Caco-2 (cell line): ENCODE results near the gene UTS2R. TPM values are rescaled to one million over a fixed set of nuclear protein-coding genes. Genes with fewer than 3 reads are reported as not detected.

Source experiments
- BruUV-seq: library from RNA; stranded (reverse); fragments of 400-500 nt; replicated peaks from 2 replicates; lab custom pipeline; 2021; lab: Mats Ljungman, UMichigan
- CTCF ChIA-PET: fragments of 300-600 bp; sonication (Branson Sonifier 250); formaldehyde crosslinking; loops from one replicate; lab custom pipeline; 2022; ENCODE audit warnings: antibody characterized with exemption; lab: Charles Lee
- POLR2A ChIA-PET: fragments of 300-600 bp; sonication (Branson Sonifier 250); formaldehyde crosslinking; loops from one replicate; lab custom pipeline; 2022; ENCODE audit warnings: antibody characterized with exemption; lab: Charles Lee
- DNase-seq, 2 experiments: peaks; one replicate each; pipeline versions ENCODE4 v3.0.0 to v3.0.0-alpha.2; 2020 to 2022
- H3K27me3 ChIP-seq: replicated peaks from 2 replicates; pipeline ENCODE4 v1.6.0; 2011; ENCODE audit warnings: low read length; ENCODE audit not compliant: control insufficient read depth, insufficient read depth
- H3K36me3 ChIP-seq: 2 replicates; pipeline ENCODE4 v1.5.1; 2011; ENCODE audit warnings: low read length; ENCODE audit not compliant: control insufficient read depth, insufficient read depth
- H3K4me1 ChIP-seq: fragments of 250-450 bp; sonication (Bioruptor Pico); 2 replicates; pipeline ENCODE4 v1.5.1; 2020; ENCODE audit warnings: mild to moderate bottlenecking
- H3K4me3 ChIP-seq: 2 replicates; pipeline ENCODE4 v1.5.1; 2011; ENCODE audit warnings: low read depth, mild to moderate bottlenecking, control low read depth, low read length
- H3K9me3 ChIP-seq: fragments of 250-450 bp; sonication (Bioruptor Pico); 2 replicates; pipeline ENCODE4 v1.5.1; 2020; ENCODE audit warnings: mild to moderate bottlenecking, moderate library complexity
- H3K27ac Mint-ChIP-seq: one replicate; pipeline ENCODE4 v1.8.0; 2022; ENCODE audit warnings: mixed read lengths; ENCODE audit not compliant: unreplicated experiment
- H3K27me3 Mint-ChIP-seq: one replicate; pipeline ENCODE4 v1.8.0; 2022; ENCODE audit warnings: mixed read lengths; ENCODE audit not compliant: insufficient read depth, unreplicated experiment
- H3K36me3 Mint-ChIP-seq: one replicate; pipeline ENCODE4 v1.8.0; 2022; ENCODE audit warnings: mild to moderate bottlenecking, mixed read lengths; ENCODE audit not compliant: insufficient read depth, unreplicated experiment
- H3K4me1 Mint-ChIP-seq: one replicate; pipeline ENCODE4 v1.8.0; 2022; ENCODE audit warnings: low read depth, mixed read lengths; ENCODE audit not compliant: unreplicated experiment
- H3K4me3 Mint-ChIP-seq: one replicate; pipeline ENCODE4 v1.8.0; 2022; ENCODE audit warnings: mild to moderate bottlenecking, moderate library complexity, mixed read lengths; ENCODE audit not compliant: unreplicated experiment
- H3K9me3 Mint-ChIP-seq: one replicate; pipeline ENCODE4 v1.8.0; 2022; ENCODE audit warnings: mixed read lengths; ENCODE audit not compliant: unreplicated experiment
- intact Hi-C: fragments of 100-400 bp; cut with micrococcal nuclease; formaldehyde crosslinking; loops from one replicate; pipeline ENCODE4 v1.10.0; 2022; ENCODE audit not compliant: unreplicated experiment
- total RNA-seq: library from RNA; stranded (reverse); gene quantifications from 2 replicates; pipeline ENCODE4 v1.2.3, GENCODE V29; 2022
- TF ChIP-seq, protein P1 (sequence below), 2 experiments: fragments of 200-600 bp in 1 of 2; IDR thresholded peaks; 1 replicate in 1 of 2; 2 replicates in 1 of 2; pipeline versions ENCODE4 v1.5.1 to v1.8.0; 2011 to 2022; ENCODE audit warnings: antibody characterized with exemption in 1 of 2, control low read depth in 1 of 2, inconsistent platforms in 1 of 2, low read depth in 1 of 2, low read length in 1 of 2, mild to moderate bottlenecking in 1 of 2, moderate library complexity in 1 of 2; ENCODE audit not compliant: insufficient read depth in 1 of 2, severe bottlenecking in 1 of 2, unreplicated experiment in 1 of 2

Gene UTS2R
- total RNA-seq, 1 experiment from 2014 or later, result 0.66 TPM

DNA sequence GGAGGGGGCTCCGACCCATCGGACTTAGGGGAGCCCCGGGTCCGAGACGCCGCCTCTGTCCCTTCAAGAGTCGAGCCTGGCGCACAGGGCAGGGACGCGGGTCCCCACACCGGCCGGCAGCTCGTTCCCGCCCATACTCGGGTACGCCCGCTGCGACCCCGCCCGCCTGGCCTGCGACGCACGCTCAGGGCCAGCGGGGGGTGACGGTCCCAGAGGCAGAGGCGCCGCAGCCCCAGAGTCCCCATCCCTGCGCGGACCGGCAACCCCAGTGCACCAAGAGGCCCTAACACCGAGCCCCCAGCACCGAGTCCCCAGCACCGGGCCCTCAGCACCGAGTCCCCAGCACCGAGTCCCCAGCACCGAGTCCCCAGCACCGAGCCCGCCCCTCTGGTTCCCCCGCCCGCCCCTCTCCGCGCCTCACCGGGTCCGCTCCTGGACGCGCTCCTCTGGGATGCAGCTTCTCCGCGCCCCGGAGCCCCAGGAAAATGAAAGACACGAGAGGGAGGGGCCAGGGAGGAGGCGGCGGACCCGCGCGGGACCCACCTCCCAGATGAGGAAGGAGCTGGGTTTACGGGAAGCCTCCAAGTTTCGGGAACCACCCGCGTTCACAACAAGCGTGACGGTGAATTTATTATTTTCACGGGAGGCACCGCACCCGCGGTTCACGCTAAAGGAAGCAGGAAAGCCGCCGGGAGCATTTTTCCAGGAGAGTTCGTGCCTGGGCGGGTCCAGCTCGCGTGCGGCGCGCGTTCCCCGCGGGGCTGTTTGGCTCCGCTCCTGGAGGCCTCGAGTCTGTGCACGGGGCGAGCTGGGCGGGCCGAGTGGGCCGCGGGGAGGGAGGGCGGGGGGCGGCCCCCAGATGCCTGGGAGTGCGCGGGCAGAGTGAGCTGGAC, 38.0 kb upstream of the UTS2R start, which contains the start of gene SECTM1:
Gene SECTM1, minus strand, starts transcription at position 488 of the 893 bp plus-strand sequence. CDS start 6,526 bp downstream, outside the sequence.
- Histone ChIP-seq H3K36me3 (no peaks in the 10 kb centered on the region), H3K4me1 (peaks cover 23% of the 10 kb centered on the region), H3K9me3 (no peaks in the 10 kb centered on the region), H3K27me3 (no peaks in the 10 kb centered on the region), H3K4me3 (peak within 1 kb of the TSS; percentile 36)
- Mint-ChIP-seq H3K27me3 (no peaks in the 10 kb centered on the region), H3K9me3 (no peaks in the 10 kb centered on the region), H3K4me1 (peaks cover 10% of the 10 kb centered on the region), H3K36me3 (peaks cover 5% of the 10 kb centered on the region), H3K4me3 (peak within 1 kb of the TSS; percentile 70), H3K27ac (peak within 1 kb of the TSS; percentile 81)
- BruUV-seq, result no TSS peak
- POLR2A ChIA-PET, result interaction anchor here (0.6 kb wide), 1 partner anchor 68 kb away, joined by 5 read pairs; no protein-coding TSS in a partner anchor
- TF ChIP-seq, protein P1, sequence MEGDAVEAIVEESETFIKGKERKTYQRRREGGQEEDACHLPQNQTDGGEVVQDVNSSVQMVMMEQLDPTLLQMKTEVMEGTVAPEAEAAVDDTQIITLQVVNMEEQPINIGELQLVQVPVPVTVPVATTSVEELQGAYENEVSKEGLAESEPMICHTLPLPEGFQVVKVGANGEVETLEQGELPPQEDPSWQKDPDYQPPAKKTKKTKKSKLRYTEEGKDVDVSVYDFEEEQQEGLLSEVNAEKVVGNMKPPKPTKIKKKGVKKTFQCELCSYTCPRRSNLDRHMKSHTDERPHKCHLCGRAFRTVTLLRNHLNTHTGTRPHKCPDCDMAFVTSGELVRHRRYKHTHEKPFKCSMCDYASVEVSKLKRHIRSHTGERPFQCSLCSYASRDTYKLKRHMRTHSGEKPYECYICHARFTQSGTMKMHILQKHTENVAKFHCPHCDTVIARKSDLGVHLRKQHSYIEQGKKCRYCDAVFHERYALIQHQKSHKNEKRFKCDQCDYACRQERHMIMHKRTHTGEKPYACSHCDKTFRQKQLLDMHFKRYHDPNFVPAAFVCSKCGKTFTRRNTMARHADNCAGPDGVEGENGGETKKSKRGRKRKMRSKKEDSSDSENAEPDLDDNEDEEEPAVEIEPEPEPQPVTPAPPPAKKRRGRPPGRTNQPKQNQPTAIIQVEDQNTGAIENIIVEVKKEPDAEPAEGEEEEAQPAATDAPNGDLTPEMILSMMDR (IDR thresholded peaks at IDR 0.05; ENCODE audit: insufficient read depth in 1 of 2, low read depth in 1 of 2, low read length in 1 of 2, severe bottlenecking in 1 of 2, unreplicated experiment in 1 of 2), result no peak
- CTCF ChIA-PET, result no interaction called here
- no peak for DNase-seq
- intact Hi-C loops, result no loop called here

DNA sequence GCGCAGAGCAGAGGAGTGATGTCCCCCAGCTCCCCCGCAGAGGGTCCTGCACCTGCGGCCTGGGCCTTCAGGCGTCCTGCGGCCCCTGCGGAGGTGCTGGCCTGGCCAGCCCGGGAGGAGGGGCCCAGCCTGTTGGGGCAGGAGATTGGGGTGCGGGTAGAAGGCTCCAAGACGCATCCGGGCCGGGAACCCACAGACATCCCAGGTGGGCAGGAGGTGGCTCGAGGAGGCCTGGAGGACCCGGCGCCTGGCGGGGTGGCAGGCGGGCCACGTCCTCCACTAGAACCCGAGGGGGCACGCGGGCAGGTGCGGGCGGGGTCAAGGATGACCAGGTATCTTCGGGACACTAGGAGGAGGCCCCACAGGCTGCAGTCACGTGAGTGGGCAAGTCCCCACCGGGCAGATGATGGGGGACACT, 37.4 kb upstream of the UTS2R start:
- peaks cover 13% of the 10 kb centered on the region for H3K4me1 Mint-ChIP-seq
- intact Hi-C loops, result no loop called here
- H3K4me3 Mint-ChIP-seq, result no peak overlapping the region
- peaks cover 5% of the 10 kb centered on the region for H3K36me3 Mint-ChIP-seq
- CTCF ChIA-PET, result no interaction called here
- Histone ChIP-seq H3K4me3 (no peak overlapping the region), H3K9me3 (no peaks in the 10 kb centered on the region), H3K4me1 (peaks cover 23% of the 10 kb centered on the region), H3K36me3 (no peaks in the 10 kb centered on the region), H3K27me3 (no peaks in the 10 kb centered on the region)
- TF ChIP-seq, protein P1 (IDR thresholded peaks at IDR 0.05; ENCODE audit: insufficient read depth in 1 of 2, low read depth in 1 of 2, low read length in 1 of 2, severe bottlenecking in 1 of 2, unreplicated experiment in 1 of 2), result no peak
- H3K27ac Mint-ChIP-seq, result no peak overlapping the region
- POLR2A ChIA-PET, result interaction anchor here (0.6 kb wide), 1 partner anchor 69 kb away, joined by 5 read pairs; no protein-coding TSS in a partner anchor
- no peaks in the 10 kb centered on the region for H3K27me3 Mint-ChIP-seq
- DNase-seq, result no peak
- BruUV-seq, result no TSS peak
- no peaks in the 10 kb centered on the region for H3K9me3 Mint-ChIP-seq

DNA sequence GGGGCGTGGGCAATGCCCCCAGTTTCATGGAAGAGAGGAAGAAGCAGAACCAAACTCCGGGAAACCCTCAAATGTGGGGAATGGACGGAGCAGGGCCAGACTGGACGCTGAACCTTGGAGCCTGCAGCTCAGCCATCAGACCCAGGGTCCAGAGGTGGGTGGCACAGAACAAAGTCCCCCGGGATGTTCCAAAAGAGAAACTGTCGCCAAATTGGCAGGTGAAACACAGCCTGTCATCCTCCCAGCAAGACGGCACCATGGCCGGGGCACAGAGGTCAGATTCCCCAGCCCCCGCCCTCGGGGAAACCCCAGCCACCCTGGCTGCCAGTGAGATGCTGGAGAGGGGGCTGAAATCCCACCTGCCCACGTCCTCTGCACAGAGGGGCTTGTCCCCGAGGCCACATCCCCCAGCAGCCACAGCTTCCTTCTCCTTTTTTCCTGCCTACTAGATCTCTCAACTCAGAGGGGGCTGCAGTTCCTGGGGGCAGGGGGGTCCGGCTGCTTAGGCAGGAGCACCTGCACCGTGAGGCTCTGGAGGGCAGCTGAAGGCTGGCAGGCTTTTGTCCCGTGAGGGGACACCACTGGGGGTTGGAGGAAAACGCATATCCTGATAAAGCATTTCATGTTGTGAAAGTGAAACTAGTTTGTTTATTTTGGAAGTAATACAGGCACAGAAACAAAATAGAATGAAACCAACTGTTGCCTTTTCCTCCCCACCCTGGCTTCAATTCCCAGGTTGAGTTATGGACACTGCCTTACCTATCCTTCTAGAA, 36.8 kb upstream of the UTS2R start:
- no peaks in the 10 kb centered on the region for H3K27me3 ChIP-seq
- Mint-ChIP-seq H3K27ac (peak overlapping the region; percentile 50), H3K4me1 (peaks cover 13% of the 10 kb centered on the region), H3K9me3 (no peaks in the 10 kb centered on the region), H3K27me3 (no peaks in the 10 kb centered on the region), H3K4me3 (no peak overlapping the region), H3K36me3 (peaks cover 5% of the 10 kb centered on the region)
- H3K9me3 ChIP-seq, result no peaks in the 10 kb centered on the region
- ChIA-PET CTCF (interaction anchor here (0.6 kb wide), 1 partner anchor 9 kb away, joined by 6 read pairs; no protein-coding TSS in a partner anchor), POLR2A (no interaction called here)
- intact Hi-C loops, result no loop called here
- peaks cover 26% of the 10 kb centered on the region for H3K4me1 ChIP-seq
- no peak overlapping the region for H3K4me3 ChIP-seq
- TF ChIP-seq, protein P1 (IDR thresholded peaks at IDR 0.05; ENCODE audit: insufficient read depth in 1 of 2, low read depth in 1 of 2, low read length in 1 of 2, severe bottlenecking in 1 of 2, unreplicated experiment in 1 of 2), result no peak
- DNase-seq, result no peak
- H3K36me3 ChIP-seq, result no peaks in the 10 kb centered on the region
- BruUV-seq, result no TSS peak
